HG03439 (cell line): ENCODE measurements around the gene U2AF2.

Experiments
- ATAC-seq: cut with Tn5 transposase; IDR thresholded peaks from one replicate; pipeline ENCODE4 v1.9.1; 2021; ENCODE audit warnings: mild to moderate bottlenecking, moderate library complexity; ENCODE audit not compliant: unreplicated experiment

The U2AF2 gene

GRCh38 chr19:55642153-55643002 is 12.5 kb upstream of the U2AF2 start:
- no peak for ATAC-seq

GRCh38 chr19:55643003-55643886 is 11.6 kb upstream of the U2AF2 start, which contains the start of gene ZNF581:
Gene ZNF581 (plus strand): TSS chr19:55643649. CDS start chr19:55644572, 923 bp downstream.
- peak; percentile 27 for ATAC-seq

GRCh38 chr19:55643887-55644176 is 11.0 kb upstream of the U2AF2 start:
- no peak for ATAC-seq

- ATAC-seq, result no peak
Measured at GRCh38 chr19:55644191-55644833, 10.5 kb upstream of the U2AF2 start.

- ATAC-seq, result no peak
Measured at GRCh38 chr19:55644842-55645511, 9.9 kb upstream of the U2AF2 start.

GRCh38 chr19:55645512-55645881 is 9.3 kb upstream of the U2AF2 start:
- no peak for ATAC-seq

GRCh38 chr19:55646889-55647731 is 7.7 kb upstream of the U2AF2 start:
- ATAC-seq, result no peak

- no peak for ATAC-seq
Measured at GRCh38 chr19:55647732-55648584, 6.9 kb upstream of the U2AF2 start, which contains the start of gene CCDC106. Gene CCDC106 (plus strand): TSS chr19:55648212. CDS start chr19:55649047, 835 bp downstream.

GRCh38 chr19:55648585-55649267 is 6.1 kb upstream of the U2AF2 start:
- ATAC-seq, result no peak

GRCh38 chr19:55649268-55650125 is 5.3 kb upstream of the U2AF2 start:
- ATAC-seq, result no peak

GRCh38 chr19:55650126-55650557 is 4.7 kb upstream of the U2AF2 start:
- no peak for ATAC-seq

GRCh38 chr19:55650602-55651230 is 4.1 kb upstream of the U2AF2 start:
- ATAC-seq, result no peak

GRCh38 chr19:55651236-55651635 is 3.6 kb upstream of the U2AF2 start:
- ATAC-seq, result no peak

- no peak for ATAC-seq
Measured at GRCh38 chr19:55652311-55653128, 2.3 kb upstream of the U2AF2 start.

- peak; percentile 43 for ATAC-seq
Measured at GRCh38 chr19:55653651-55654322, 1.0 kb upstream of the U2AF2 start.
